ENCODE results near the gene SLC9A4. TPM values are rescaled to one million over a fixed set of nuclear protein-coding genes. Genes with fewer than 3 reads are reported as not detected.

The SLC9A4 gene, protein sequence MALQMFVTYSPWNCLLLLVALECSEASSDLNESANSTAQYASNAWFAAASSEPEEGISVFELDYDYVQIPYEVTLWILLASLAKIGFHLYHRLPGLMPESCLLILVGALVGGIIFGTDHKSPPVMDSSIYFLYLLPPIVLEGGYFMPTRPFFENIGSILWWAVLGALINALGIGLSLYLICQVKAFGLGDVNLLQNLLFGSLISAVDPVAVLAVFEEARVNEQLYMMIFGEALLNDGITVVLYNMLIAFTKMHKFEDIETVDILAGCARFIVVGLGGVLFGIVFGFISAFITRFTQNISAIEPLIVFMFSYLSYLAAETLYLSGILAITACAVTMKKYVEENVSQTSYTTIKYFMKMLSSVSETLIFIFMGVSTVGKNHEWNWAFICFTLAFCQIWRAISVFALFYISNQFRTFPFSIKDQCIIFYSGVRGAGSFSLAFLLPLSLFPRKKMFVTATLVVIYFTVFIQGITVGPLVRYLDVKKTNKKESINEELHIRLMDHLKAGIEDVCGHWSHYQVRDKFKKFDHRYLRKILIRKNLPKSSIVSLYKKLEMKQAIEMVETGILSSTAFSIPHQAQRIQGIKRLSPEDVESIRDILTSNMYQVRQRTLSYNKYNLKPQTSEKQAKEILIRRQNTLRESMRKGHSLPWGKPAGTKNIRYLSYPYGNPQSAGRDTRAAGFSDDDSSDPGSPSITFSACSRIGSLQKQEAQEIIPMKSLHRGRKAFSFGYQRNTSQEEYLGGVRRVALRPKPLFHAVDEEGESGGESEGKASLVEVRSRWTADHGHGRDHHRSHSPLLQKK
- total RNA-seq = under 1 TPM in 4 of 7 donors, not detected in 3; 0.10 to 0.13 (median 0.11) TPM
- not detected for polyA plus RNA-seq
- long read RNA-seq, donor 1 = 0 reads
- long read RNA-seq, donor 2 = 0 reads
- long read RNA-seq, donor 3 = 0 reads

DNA sequence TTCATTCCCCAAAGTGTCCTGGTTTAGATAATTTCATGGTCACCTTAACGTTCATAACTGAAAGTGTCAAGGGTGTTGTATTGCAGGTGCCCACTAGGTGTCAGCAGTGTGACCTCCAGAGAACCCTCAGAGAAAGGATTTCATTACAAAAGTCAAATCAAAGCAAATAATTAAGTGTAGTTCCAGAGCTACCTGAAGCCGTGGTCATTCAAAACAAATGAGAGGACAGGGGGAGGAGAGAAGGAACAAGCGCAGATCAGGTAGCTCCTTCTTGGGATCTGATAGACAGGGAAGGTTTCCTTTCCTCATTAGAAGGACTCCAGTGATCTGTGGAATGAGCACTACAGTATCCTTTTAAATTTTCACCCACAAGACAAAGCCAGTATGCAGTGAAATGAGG, at the start of gene SLC9A4:
SLC9A4 (plus strand) TSS at position 207 of the 400 bp plus-strand sequence. CDS start 534 bp downstream, outside the sequence.
- H3K27me3 ChIP-seq = no peaks in the 10 kb centered on the region
- intact Hi-C loops (cut with DNase I) = no loop called here
- TF ChIP-seq, protein P1, sequence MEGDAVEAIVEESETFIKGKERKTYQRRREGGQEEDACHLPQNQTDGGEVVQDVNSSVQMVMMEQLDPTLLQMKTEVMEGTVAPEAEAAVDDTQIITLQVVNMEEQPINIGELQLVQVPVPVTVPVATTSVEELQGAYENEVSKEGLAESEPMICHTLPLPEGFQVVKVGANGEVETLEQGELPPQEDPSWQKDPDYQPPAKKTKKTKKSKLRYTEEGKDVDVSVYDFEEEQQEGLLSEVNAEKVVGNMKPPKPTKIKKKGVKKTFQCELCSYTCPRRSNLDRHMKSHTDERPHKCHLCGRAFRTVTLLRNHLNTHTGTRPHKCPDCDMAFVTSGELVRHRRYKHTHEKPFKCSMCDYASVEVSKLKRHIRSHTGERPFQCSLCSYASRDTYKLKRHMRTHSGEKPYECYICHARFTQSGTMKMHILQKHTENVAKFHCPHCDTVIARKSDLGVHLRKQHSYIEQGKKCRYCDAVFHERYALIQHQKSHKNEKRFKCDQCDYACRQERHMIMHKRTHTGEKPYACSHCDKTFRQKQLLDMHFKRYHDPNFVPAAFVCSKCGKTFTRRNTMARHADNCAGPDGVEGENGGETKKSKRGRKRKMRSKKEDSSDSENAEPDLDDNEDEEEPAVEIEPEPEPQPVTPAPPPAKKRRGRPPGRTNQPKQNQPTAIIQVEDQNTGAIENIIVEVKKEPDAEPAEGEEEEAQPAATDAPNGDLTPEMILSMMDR (IDR thresholded peaks at IDR 0.05) = peak in 1 of 3 donors; percentile 15
- TF ChIP-seq POLR2A (IDR thresholded peaks at IDR 0.05) (no peak), EP300 (IDR thresholded peaks at IDR 0.05) (no peak)
- DNase-seq = no peak
- H3K9me3 ChIP-seq = no peaks in the 10 kb centered on the region
- H3K27ac ChIP-seq = no peak within 1 kb of the TSS
- H3K36me3 ChIP-seq = no peaks in the 10 kb centered on the region
- no peak within 1 kb of the TSS for H3K4me3 ChIP-seq
- H3K4me1 ChIP-seq (ENCODE audit: insufficient read depth) = no peaks in the 10 kb centered on the region
- WGBS, 3 donors = 4 to 12% (median 11%) methylated on average over 3 of the region's 3 CpGs

DNA sequence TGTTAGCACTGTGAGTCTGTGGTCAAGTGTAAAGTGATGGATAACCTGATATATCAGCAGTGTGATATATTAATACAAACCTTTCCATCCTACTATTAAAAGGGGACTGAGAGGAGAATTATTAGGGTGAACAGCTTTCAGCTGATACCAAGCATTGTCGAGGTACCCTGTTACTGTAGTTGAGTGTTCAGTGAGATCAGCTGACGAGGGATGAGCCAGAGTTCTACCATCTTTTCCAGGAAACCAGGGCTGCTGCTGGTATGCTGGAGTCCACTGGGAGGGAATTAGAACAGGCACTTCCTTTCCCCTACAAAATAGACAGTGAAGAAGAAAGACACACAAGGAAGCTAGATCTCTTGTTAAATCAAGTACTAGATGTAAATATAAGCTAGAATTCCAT, 49.7 kb upstream of the SLC9A4 start:
- Histone ChIP-seq H3K27me3 (no peaks in the 10 kb centered on the region), H3K27ac (no peak overlapping the region), H3K4me3 (no peak overlapping the region), H3K36me3 (no peaks in the 10 kb centered on the region), H3K4me1 (ENCODE audit: insufficient read depth) (no peaks in the 10 kb centered on the region), H3K9me3 (no peaks in the 10 kb centered on the region)
- no peak for TF ChIP-seq POLR2A (IDR thresholded peaks at IDR 0.05)
- no peak for DNase-seq
- 72 to 81% (median 78%) methylated on average over 2 of the region's 2 CpGs for WGBS, 3 donors
- intact Hi-C loops (cut with DNase I) = no loop called here

DNA sequence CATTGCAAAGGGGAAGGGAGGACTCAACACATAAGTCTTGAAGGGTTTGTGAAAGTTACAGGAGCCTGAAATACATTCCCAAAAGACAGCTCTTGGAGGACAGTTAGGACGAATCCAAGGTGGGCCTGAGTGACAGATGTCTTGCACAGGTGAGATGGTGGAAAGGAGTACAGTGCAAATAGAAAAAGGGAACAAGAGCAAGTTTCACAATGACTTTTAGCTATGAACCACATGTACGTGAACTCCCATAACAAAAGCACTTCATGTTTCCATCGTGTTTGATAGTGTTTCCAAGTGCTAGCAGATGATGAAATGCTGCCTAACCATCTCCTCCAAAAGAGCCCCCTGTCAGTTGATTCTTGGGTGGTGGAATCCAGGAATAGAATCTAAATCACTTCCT, 48.3 kb upstream of the SLC9A4 start:
- no peak for TF ChIP-seq POLR2A (IDR thresholded peaks at IDR 0.05)
- TF ChIP-seq, protein P1 (IDR thresholded peaks at IDR 0.05) = no peak
- no peak for TF ChIP-seq EP300 (IDR thresholded peaks at IDR 0.05)
- DNase-seq = no peak
- 62 to 65% (median 62%) methylated on average over 3 of the region's 3 CpGs for WGBS, 3 donors
- H3K36me3 ChIP-seq = no peaks in the 10 kb centered on the region
- intact Hi-C loops (cut with DNase I) = no loop called here
- H3K27me3 ChIP-seq = no peaks in the 10 kb centered on the region
- no peaks in the 10 kb centered on the region for H3K9me3 ChIP-seq
- H3K27ac ChIP-seq = no peak overlapping the region
- no peak overlapping the region for H3K4me3 ChIP-seq
- no peaks in the 10 kb centered on the region for H3K4me1 ChIP-seq (ENCODE audit: insufficient read depth)

DNA sequence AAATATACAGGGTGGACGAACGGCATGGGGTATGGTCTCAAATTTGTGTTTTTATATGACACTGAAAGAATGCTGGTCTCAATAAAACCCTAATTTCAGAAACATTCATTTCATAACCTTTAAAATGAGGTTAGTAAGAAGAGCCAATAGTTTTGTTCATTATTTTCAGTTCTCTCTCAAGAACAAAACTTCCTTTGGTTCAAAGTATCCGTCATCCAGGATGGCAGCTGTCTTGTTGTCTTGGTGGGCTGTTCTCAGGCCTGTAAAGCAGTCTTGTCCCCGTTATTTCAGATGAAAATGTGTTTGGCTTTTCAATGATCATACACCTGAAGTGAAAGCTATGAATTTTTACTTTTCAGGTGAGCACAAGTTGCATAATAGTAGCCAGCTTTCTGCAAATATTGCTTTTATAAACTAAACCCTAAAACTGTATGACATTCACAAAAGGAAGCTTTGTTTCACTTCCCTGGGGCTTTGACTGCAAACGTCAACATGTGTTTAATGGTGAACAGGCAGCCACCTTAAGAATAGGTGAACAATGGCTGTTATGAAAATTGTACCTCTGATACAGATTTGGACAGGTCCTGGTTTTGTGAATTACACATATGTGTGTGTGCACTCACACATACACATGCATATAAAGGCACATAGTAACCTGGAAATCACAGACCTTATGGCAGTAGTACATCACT, 47.4 kb upstream of the SLC9A4 start:
- Histone ChIP-seq H3K36me3 (no peaks in the 10 kb centered on the region), H3K9me3 (no peaks in the 10 kb centered on the region), H3K4me1 (ENCODE audit: insufficient read depth) (no peaks in the 10 kb centered on the region), H3K27me3 (no peaks in the 10 kb centered on the region), H3K4me3 (no peak overlapping the region), H3K27ac (no peak overlapping the region)
- no peak for TF ChIP-seq POLR2A (IDR thresholded peaks at IDR 0.05)
- TF ChIP-seq, protein P1 (IDR thresholded peaks at IDR 0.05) = no peak
- TF ChIP-seq EP300 (IDR thresholded peaks at IDR 0.05) = no peak
- 56 to 67% (median 57%) methylated on average over 5 of the region's 5 CpGs for WGBS, 3 donors
- intact Hi-C loops (cut with DNase I) = no loop called here
- DNase-seq = no peak

Measured in ovary (tissue), 10 donors.